ENCODE data around the gene PLAA. TPM values are rescaled to one million over a fixed set of nuclear protein-coding genes. Genes with fewer than 3 reads are reported as not detected.
A peak's percentile ranks its signal among the peaks of the same experiment; 100 is the strongest.

The PLAA gene
- total RNA-seq, 1 experiment from 2014 or later: 41.2 TPM

DNA sequence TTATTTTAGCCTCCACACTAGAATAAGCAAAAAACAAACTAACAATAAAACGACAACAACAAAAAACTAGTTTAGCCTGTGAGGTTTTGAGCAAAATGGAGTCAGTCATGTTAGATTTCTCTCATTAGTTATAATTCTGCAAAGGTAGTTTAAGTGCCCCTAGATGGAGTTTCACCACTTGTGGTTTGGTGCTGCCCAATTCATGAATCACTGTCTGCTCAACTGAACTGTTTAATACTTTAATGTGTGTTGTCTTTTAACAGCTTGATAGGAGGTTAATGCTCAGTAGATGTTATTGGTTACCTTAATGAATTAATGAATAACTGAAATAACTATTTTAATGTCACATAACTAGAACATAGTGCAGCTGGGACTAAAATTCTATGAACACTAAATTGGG lies 3.5 kb upstream of the PLAA start:
- no peaks in the 10 kb centered on the region for H3K9me3 ChIP-seq (ENCODE audit: control insufficient read depth in 1 of 2, insufficient read depth in 1 of 2, low read depth in 1 of 2, low read length in 2 of 2)
- H3K9ac ChIP-seq (ENCODE audit: low read length): no peak overlapping the region
- TF ChIP-seq SIN3A (IDR thresholded peaks at IDR 0.05; ENCODE audit: low read depth) (no peak), SRF (IDR thresholded peaks at IDR 0.05; ENCODE audit: low read depth) (no peak), ZBTB33 (IDR thresholded peaks at IDR 0.05; ENCODE audit: extremely low read depth, insufficient replicate concordance, low read length) (no peak), EZH2phosphoT487 (IDR thresholded peaks at IDR 0.05; ENCODE audit: borderline replicate concordance) (no peak), CTCF (IDR thresholded peaks at IDR 0.05 in 2 of 3, conservative IDR thresholded peaks at IDR 0.05 in 1 of 3; ENCODE audit: borderline replicate concordance in 1 of 3, insufficient read depth in 1 of 3, low read depth in 2 of 3, low read length in 2 of 3) (no peak), FOSL1 (IDR thresholded peaks at IDR 0.05; ENCODE audit: low read depth) (no peak), SP1 (IDR thresholded peaks at IDR 0.05; ENCODE audit: low read depth) (no peak), ELF1 (IDR thresholded peaks at IDR 0.05; ENCODE audit: borderline replicate concordance, low read depth) (no peak), POLR2A (IDR thresholded peaks at IDR 0.05; ENCODE audit: borderline replicate concordance, extremely low read depth, insufficient read depth, insufficient read length) (no peak), POLR2AphosphoS5 (IDR thresholded peaks at IDR 0.05; ENCODE audit: low read depth, low read length) (no peak), RAD21 (IDR thresholded peaks at IDR 0.05; ENCODE audit: low read depth) (no peak), YY1 (IDR thresholded peaks at IDR 0.05; ENCODE audit: extremely low read depth, insufficient replicate concordance, low read depth, low read length) (no peak), ZFX (IDR thresholded peaks at IDR 0.05) (no peak), JUND (IDR thresholded peaks at IDR 0.05) (no peak), CBX3 (IDR thresholded peaks at IDR 0.05; ENCODE audit: low read depth) (no peak)
- TF ChIP-seq, protein P1, sequence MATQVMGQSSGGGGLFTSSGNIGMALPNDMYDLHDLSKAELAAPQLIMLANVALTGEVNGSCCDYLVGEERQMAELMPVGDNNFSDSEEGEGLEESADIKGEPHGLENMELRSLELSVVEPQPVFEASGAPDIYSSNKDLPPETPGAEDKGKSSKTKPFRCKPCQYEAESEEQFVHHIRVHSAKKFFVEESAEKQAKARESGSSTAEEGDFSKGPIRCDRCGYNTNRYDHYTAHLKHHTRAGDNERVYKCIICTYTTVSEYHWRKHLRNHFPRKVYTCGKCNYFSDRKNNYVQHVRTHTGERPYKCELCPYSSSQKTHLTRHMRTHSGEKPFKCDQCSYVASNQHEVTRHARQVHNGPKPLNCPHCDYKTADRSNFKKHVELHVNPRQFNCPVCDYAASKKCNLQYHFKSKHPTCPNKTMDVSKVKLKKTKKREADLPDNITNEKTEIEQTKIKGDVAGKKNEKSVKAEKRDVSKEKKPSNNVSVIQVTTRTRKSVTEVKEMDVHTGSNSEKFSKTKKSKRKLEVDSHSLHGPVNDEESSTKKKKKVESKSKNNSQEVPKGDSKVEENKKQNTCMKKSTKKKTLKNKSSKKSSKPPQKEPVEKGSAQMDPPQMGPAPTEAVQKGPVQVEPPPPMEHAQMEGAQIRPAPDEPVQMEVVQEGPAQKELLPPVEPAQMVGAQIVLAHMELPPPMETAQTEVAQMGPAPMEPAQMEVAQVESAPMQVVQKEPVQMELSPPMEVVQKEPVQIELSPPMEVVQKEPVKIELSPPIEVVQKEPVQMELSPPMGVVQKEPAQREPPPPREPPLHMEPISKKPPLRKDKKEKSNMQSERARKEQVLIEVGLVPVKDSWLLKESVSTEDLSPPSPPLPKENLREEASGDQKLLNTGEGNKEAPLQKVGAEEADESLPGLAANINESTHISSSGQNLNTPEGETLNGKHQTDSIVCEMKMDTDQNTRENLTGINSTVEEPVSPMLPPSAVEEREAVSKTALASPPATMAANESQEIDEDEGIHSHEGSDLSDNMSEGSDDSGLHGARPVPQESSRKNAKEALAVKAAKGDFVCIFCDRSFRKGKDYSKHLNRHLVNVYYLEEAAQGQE (IDR thresholded peaks at IDR 0.05; ENCODE audit: low read depth): no peak
- H3K36me3 ChIP-seq (ENCODE audit: control insufficient read depth in 1 of 2, insufficient read depth in 2 of 2, low read length in 2 of 2): no peaks in the 10 kb centered on the region; a peak in 1 of 4 replicates
- RAD21 ChIA-PET (ENCODE audit: low non-redundant PET in 1 of 2, low total read pairs in 2 of 2, uncharacterized antibody in 2 of 2, unreplicated experiment in 2 of 2): no interaction called here
- intact Hi-C loops (cut with micrococcal nuclease): no loop called here
- BruUV-seq (replicated peaks): no TSS peak
- POLR2A ChIA-PET: no interaction called here
- H3K27ac ChIP-seq (ENCODE audit: low read depth, low read length): no peak overlapping the region
- peak overlapping the region; percentile 65; the same call in 1 of the 2 replicates for H3K4me2 ChIP-seq (ENCODE audit: low read length)
- no peak for DNase-seq (ENCODE audit: low read depth, low spot score)
- no peaks in the 10 kb centered on the region for H3K27me3 ChIP-seq (ENCODE audit: insufficient read depth, low read length)
- H4K20me1 ChIP-seq (ENCODE audit: insufficient read depth): no peaks in the 10 kb centered on the region
- no peak for ATAC-seq
- peaks cover 15% of the 10 kb centered on the region for H3K79me2 ChIP-seq (ENCODE audit: insufficient read depth, low read length)
- H2AFZ ChIP-seq (ENCODE audit: low read depth, low read length, poor library complexity, severe bottlenecking): no peak overlapping the region
- peaks cover 12 to 39% of the 10 kb centered on the region in 2 experiments; a peak in 3 of 4 replicates for H3K4me1 ChIP-seq (ENCODE audit: control insufficient read depth in 1 of 2, insufficient read depth in 2 of 2, low read length in 2 of 2)
- CTCF ChIA-PET: interaction anchor here (0.6 kb wide), 1 partner anchor 335 kb away, joined by 3 read pairs; no protein-coding TSS in a partner anchor
- H3K9me2 ChIP-seq (ENCODE audit: insufficient read depth): no peaks in the 10 kb centered on the region
- no peak overlapping the region for H3K4me3 ChIP-seq (replicated peaks in 1 of 2; ENCODE audit: low read depth in 1 of 2, low read length in 2 of 2)

All from HCT116 (cell line).